CD4-positive, alpha-beta T cell (primary cell): ENCODE measurements around the gene HMMR. TPM values are rescaled to one million over a fixed set of nuclear protein-coding genes. Genes with fewer than 3 reads are reported as not detected.

Experiments used
- ATAC-seq: fragments of 200-7000 bp; cut with Tn5 transposase; one replicate; pipeline ENCODE4 v1.10.0; 2022; ENCODE audit warnings: mild to moderate bottlenecking; ENCODE audit not compliant: poor library complexity
- CTCF ChIA-PET: fragments of 350-600 bp; sonication (Branson Sonifier 250); formaldehyde crosslinking; loops from one replicate; lab custom pipeline; 2021; ENCODE audit warnings: antibody characterized with exemption, inconsistent platforms; lab: Charles Lee
- POLR2A ChIA-PET: fragments of 350-600 bp; sonication (Branson Sonifier 250); formaldehyde crosslinking; loops from one replicate; lab custom pipeline; 2021; ENCODE audit warnings: antibody characterized with exemption, inconsistent platforms; lab: Charles Lee
- DNase-seq, 14 experiments: peaks; one replicate each; pipeline ENCODE4 v3.0.0-alpha.2; 2013 to 2020; ENCODE audit warnings: mixed read lengths in 2 of 14
- H3K27ac ChIP-seq, 2 donors: one replicate each; pipeline versions ENCODE4 v1.5.1 to v1.7.0; 2013; ENCODE audit warnings: low read length in 2 of 2, low read depth in 1 of 2, mild to moderate bottlenecking in 1 of 2
- H3K27me3 ChIP-seq, 2 experiments: 1 replicate in 1 of 2; 2 replicates in 1 of 2; pipeline versions ENCODE4 v1.6.1 to v1.7.0; 2013; ENCODE audit warnings: low read length in 2 of 2, control low read depth in 1 of 2, mild to moderate bottlenecking in 1 of 2, moderate library complexity in 1 of 2; ENCODE audit not compliant: insufficient read depth in 2 of 2, control insufficient read depth in 1 of 2
- H3K36me3 ChIP-seq: one replicate; pipeline ENCODE4 v1.6.1; 2013; ENCODE audit warnings: low read length, control low read depth; ENCODE audit not compliant: insufficient read depth
- H3K4me1 ChIP-seq: one replicate; pipeline ENCODE4 v1.6.1; 2013; ENCODE audit warnings: low read length, control low read depth; ENCODE audit not compliant: insufficient read depth
- H3K4me3 ChIP-seq: one replicate; pipeline ENCODE4 v1.5.1; 2013; ENCODE audit warnings: mild to moderate bottlenecking, low read length, moderate library complexity
- H3K9me3 ChIP-seq, 2 experiments: 1 replicate in 1 of 2; 2 replicates in 1 of 2; pipeline versions ENCODE4 v1.6.1 to v1.7.0; 2013; ENCODE audit warnings: low read length in 2 of 2, mild to moderate bottlenecking in 2 of 2, control low read depth in 1 of 2, moderate library complexity in 1 of 2; ENCODE audit not compliant: control insufficient read depth in 1 of 2, insufficient read depth in 1 of 2
- H3K27ac Mint-ChIP-seq: one replicate; pipeline ENCODE4 v1.8.0; 2020; ENCODE audit warnings: mixed read lengths
- H3K27me3 Mint-ChIP-seq: one replicate; pipeline ENCODE4 v1.8.0; 2021; ENCODE audit warnings: mixed read lengths
- H3K36me3 Mint-ChIP-seq: one replicate; pipeline ENCODE4 v1.8.0; 2021; ENCODE audit warnings: low read depth, mixed read lengths
- H3K4me1 Mint-ChIP-seq: one replicate; pipeline ENCODE4 v1.8.0; 2021; ENCODE audit warnings: low read depth, mixed read lengths
- H3K4me3 Mint-ChIP-seq: one replicate; pipeline ENCODE4 v1.8.0; 2020; ENCODE audit warnings: mild to moderate bottlenecking, mixed read lengths
- H3K9me3 Mint-ChIP-seq: one replicate; pipeline ENCODE4 v1.8.0; 2020; ENCODE audit warnings: mixed read lengths
- CTCF ChIP-seq: fragments of 200-600 bp; IDR thresholded peaks from one replicate; pipeline ENCODE4 v1.8.0; 2022; ENCODE audit warnings: antibody characterized with exemption, mild to moderate bottlenecking
- intact Hi-C, 2 experiments: fragments of 100-400 bp; cut with DNase I in 1 of 2; cut with micrococcal nuclease in 1 of 2; formaldehyde crosslinking; loops; one replicate each; pipeline versions ENCODE4 v1.15.1 to v1.9.0; 2023 to 2025; cut with DNase I, micrococcal nuclease
- total RNA-seq, 174 experiments: library from RNA in 2 of 174; stranded (reverse) in 2 of 174; gene quantifications; one replicate each; pipeline ENCODE4 v1.2.3 and lab custom pipeline; 2021 to 2026

HMMR gene
- total RNA-seq, 2 experiments from 2014 or later: 0.42 to 0.74 TPM

- Histone ChIP-seq H3K27ac (no peak overlapping the region), H3K4me1 (no peaks in the 10 kb centered on the region), H3K36me3 (no peaks in the 10 kb centered on the region), H3K4me3 (no peak overlapping the region), H3K9me3 (no peaks in the 10 kb centered on the region), H3K27me3 (no peaks in the 10 kb centered on the region)
- intact Hi-C loops: no loop called here
- CTCF ChIA-PET: no interaction called here
- no peak overlapping the region for H3K4me3 Mint-ChIP-seq
- ATAC-seq (no peak), DNase-seq (no peak)
- POLR2A ChIA-PET: no interaction called here
- no peaks in the 10 kb centered on the region for H3K4me1 Mint-ChIP-seq
- H3K36me3 Mint-ChIP-seq: no peaks in the 10 kb centered on the region
- H3K9me3 Mint-ChIP-seq: no peaks in the 10 kb centered on the region
- TF ChIP-seq CTCF: no peak
- peaks cover 50% of the 10 kb centered on the region for H3K27me3 Mint-ChIP-seq
- no peak overlapping the region for H3K27ac Mint-ChIP-seq
Observed at GRCh38 chr5:163540696-163541095, 80.3 kb downstream of the HMMR start.

Other genes with a start within 250 kb of the HMMR start
- gene CCNG1, start 23.0 kb upstream of the HMMR start, total RNA-seq: 100 to 1,000 TPM; 114 to 116 TPM
- 10 to 100 TPM; 18.0 to 18.9 TPM for gene NUDCD2, start 530 bp upstream of the HMMR start, total RNA-seq
- gene MAT2B, start 45.0 kb downstream of the HMMR start, total RNA-seq: 10 to 100 TPM; 33.0 to 34.7 TPM